Measurements from ENCODE around the gene DSE. TPM values are rescaled to one million over a fixed set of nuclear protein-coding genes. Genes with fewer than 3 reads are reported as not detected.

The DSE gene
- total RNA-seq, 3 donors from 2014 or later, result 2.0 to 4.7 (median 3.4) TPM

DNA sequence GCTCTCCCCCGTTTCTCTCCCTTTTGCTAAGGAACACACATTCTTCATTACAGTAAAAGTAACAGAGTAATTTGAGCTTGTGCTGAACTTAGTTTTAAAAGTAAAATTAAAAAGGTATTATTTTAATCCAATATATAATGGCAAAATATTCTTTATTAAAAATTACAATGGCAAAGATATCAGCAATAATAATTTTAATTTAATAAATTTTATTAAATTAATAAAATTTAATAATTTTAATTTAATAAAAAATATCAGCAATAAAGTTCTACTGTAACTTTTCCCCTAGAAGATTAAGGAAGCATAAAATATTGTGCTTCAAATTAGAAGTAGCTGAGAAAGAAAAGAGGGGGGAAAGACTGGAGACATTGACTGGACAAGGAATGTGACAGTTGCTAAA is 32.5 kb downstream of the DSE start:
- Mint-ChIP-seq H3K36me3 (ENCODE audit: insufficient read depth) (no peaks in the 10 kb centered on the region), H3K4me1 (ENCODE audit: low read depth) (no peaks in the 10 kb centered on the region), H3K9me3 (no peaks in the 10 kb centered on the region), H3K27me3 (ENCODE audit: low read depth) (no peaks in the 10 kb centered on the region), H3K4me3 (no peak overlapping the region)
- DNase-seq, result no peak
- ATAC-seq, result no peak

DNA sequence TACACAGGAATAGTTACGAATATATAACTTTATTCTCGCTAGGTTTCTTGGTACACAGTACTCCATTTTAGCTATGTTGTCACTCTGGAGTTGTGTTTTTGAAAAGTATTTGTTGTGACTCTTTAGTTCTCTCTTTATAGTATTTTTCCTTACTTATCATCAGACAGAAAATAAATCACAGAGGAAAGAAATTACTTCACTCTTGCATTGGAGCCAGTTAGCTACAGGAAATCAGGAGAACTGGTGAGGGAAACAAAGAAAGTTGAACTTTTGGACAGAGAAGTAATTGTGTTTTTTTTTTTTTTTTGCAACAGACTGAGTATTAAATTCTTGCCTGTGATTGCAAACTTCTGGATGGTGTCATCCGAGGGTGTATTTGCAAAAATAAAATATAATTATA is 33.9 kb downstream of the DSE start:
- no peak for ATAC-seq
- Mint-ChIP-seq H3K9me3 (no peaks in the 10 kb centered on the region), H3K4me1 (ENCODE audit: low read depth) (peaks cover 2% of the 10 kb centered on the region), H3K27me3 (ENCODE audit: low read depth) (no peaks in the 10 kb centered on the region), H3K36me3 (ENCODE audit: insufficient read depth) (peaks cover 2% of the 10 kb centered on the region), H3K4me3 (no peak overlapping the region)
- DNase-seq, result no peak

DNA sequence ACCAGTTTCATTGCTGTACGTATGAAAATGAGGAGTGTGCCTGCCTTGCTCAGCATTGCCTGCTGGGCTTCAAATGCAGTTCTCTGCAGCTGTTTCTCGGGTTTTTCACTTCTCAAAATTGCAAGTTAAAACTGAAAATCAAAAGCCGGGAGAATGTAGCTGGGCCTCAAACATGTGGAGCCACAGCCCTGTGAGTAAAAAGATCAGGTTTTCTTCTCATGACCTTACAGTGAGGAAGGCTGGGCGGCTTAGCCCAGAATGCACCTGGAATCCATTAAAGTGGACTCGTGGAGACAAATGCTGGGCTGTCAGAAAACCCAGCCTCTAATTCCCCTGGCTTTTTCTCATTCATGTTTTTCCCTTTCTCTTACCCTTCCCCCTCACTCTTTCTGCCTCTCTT is 34.4 kb downstream of the DSE start:
- ATAC-seq (no peak), DNase-seq (no peak)
- Mint-ChIP-seq H3K27me3 (ENCODE audit: low read depth) (no peaks in the 10 kb centered on the region), H3K9me3 (no peaks in the 10 kb centered on the region), H3K4me3 (no peak overlapping the region), H3K4me1 (ENCODE audit: low read depth) (peaks cover 3% of the 10 kb centered on the region), H3K36me3 (ENCODE audit: insufficient read depth) (peaks cover 2% of the 10 kb centered on the region)

DNA sequence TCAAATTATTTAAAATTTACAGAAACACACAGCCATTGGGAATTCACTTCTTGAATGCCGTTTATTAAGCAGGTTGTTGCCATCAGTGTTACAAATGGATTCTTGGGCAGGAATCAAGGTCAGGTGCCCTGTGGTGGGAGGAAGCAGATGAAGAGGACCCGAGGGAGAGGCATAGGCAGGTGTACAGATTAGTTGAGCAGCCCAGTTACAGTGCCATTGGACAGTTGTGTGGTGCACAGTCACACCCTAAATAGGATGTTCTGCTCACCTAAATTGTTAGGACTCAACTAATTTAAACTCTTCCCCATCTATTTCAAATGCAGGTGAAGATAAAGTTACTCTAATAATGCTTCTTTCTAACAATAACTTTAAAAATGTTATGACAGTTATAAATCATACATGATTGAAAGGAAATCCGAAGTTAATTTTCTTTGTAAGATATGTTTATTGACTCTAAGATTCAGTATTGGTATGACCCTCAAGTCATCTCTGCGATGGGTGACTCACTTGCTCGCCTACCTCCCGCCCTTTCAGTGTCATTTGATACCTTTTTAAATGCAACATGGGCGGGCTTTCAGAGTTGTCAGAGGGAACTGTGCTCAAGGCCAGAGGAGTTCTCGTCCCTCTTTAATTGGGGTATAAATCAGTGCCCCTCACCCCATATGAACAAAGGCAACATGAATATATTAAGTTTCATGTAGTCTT is 35.1 kb downstream of the DSE start:
- peaks cover 3% of the 10 kb centered on the region for H3K4me1 Mint-ChIP-seq (ENCODE audit: low read depth)
- H3K27me3 Mint-ChIP-seq (ENCODE audit: low read depth), result no peaks in the 10 kb centered on the region
- H3K4me3 Mint-ChIP-seq, result no peak overlapping the region
- no peaks in the 10 kb centered on the region for H3K9me3 Mint-ChIP-seq
- DNase-seq (no peak), ATAC-seq (no peak)
- peaks cover 2% of the 10 kb centered on the region for H3K36me3 Mint-ChIP-seq (ENCODE audit: insufficient read depth)

DNA sequence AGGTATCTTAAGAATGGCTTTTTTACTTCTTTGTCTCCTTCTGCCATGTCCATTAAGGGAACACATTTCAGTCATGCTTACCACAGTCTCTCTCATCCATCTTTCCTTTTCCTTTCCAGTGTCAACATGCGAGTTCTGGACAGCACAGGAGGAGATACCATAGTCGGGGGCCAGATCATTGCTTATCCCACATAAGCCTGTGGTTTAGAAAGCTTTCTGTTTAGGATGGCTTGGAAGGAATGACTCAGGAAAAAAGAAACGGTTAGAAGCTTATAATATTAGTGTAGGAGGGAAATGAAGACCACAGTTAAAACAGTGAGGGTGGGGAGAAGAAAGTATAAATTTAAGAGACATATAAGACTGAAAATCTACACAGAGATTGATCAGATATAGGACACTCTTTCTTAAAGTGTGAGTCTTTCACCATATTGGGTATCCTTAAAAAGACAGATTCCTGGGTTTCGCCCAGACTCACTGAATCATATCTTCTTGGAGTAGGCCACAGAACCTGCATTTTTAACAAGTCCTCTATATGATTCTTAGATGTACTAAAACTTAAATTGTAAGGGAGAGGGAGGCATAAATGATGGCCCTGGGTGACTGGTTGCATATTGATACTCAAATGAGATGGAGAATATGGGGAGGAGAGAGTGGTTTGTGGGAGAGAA is 36.1 kb downstream of the DSE start:
- ATAC-seq (no peak), DNase-seq (no peak)
- no peaks in the 10 kb centered on the region for H3K27me3 Mint-ChIP-seq (ENCODE audit: low read depth)
- no peak overlapping the region for H3K4me3 Mint-ChIP-seq
- peaks cover 3% of the 10 kb centered on the region for H3K4me1 Mint-ChIP-seq (ENCODE audit: low read depth)
- H3K36me3 Mint-ChIP-seq (ENCODE audit: insufficient read depth), result peaks cover 2% of the 10 kb centered on the region
- no peaks in the 10 kb centered on the region for H3K9me3 Mint-ChIP-seq

DNA sequence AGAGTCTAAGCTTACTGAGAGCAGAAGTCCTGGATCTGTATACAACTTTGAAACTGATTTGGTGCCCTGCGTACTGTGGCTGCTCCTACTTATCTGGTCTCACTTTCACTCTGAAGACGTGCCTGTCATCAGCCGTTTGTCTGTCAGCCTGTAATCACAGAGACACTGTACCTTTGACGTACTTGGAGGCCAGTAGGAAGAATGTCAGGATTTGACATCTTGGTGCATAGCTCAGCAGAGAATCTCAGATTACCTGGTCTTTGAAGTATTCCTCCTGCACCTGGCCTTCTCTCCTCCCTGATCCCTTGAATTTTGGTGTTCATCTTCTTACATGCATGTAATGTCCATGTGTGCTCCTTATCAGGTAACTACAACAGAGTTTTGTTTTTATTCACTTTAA is 37.7 kb downstream of the DSE start:
- Mint-ChIP-seq H3K9me3 (no peaks in the 10 kb centered on the region), H3K27me3 (ENCODE audit: low read depth) (no peaks in the 10 kb centered on the region), H3K36me3 (ENCODE audit: insufficient read depth) (peaks cover 2% of the 10 kb centered on the region), H3K4me1 (ENCODE audit: low read depth) (peaks cover 5% of the 10 kb centered on the region), H3K4me3 (no peak overlapping the region)
- DNase-seq (no peak), ATAC-seq (no peak)

DNA sequence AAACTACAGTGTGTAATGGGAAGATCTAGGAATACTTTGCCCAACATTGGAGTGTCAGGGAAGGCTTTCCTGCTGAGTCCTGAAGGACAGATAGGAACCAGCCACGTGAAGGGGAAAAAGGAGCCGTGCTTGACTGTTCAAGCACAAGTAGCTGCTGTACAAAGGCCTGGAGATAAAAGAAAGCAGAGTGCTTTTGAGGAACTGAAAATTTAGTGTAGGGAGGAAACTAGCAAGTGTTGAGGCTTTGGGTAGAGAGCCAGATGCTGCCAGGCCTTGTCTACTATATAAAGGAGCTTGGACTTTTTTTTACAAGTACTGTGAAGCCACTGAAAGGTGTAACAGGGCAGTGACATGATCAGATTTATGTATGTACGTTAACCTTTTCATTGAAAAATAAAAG is 39.0 kb downstream of the DSE start:
- Mint-ChIP-seq H3K27me3 (ENCODE audit: low read depth) (peaks cover 2% of the 10 kb centered on the region), H3K36me3 (ENCODE audit: insufficient read depth) (peaks cover 2% of the 10 kb centered on the region), H3K4me3 (no peak overlapping the region), H3K4me1 (ENCODE audit: low read depth) (peaks cover 5% of the 10 kb centered on the region), H3K9me3 (no peaks in the 10 kb centered on the region)
- DNase-seq, result no peak
- no peak for ATAC-seq

DNA sequence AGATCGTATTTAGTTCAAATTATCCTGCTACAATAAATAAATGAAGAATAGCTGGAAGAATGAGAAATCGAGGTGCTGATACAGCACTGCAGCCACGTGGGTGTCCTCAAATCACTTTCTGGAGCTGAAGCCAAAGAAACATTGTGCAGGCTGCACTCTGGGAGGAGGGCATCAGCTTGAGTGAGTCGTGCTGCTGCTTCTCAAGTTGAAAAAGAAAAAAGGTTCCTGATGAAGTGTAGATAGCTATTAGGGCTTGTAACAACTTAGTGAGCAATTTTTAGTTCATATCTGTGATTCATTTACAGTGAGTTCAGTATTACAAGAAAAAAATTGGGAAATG is 40.5 kb downstream of the DSE start:
- Mint-ChIP-seq H3K4me1 (ENCODE audit: low read depth) (peaks cover 5% of the 10 kb centered on the region), H3K27me3 (ENCODE audit: low read depth) (peaks cover 2% of the 10 kb centered on the region), H3K4me3 (no peak overlapping the region), H3K9me3 (no peaks in the 10 kb centered on the region), H3K36me3 (ENCODE audit: insufficient read depth) (peaks cover 2% of the 10 kb centered on the region)
- no peak for DNase-seq
- ATAC-seq, result no peak

DNA sequence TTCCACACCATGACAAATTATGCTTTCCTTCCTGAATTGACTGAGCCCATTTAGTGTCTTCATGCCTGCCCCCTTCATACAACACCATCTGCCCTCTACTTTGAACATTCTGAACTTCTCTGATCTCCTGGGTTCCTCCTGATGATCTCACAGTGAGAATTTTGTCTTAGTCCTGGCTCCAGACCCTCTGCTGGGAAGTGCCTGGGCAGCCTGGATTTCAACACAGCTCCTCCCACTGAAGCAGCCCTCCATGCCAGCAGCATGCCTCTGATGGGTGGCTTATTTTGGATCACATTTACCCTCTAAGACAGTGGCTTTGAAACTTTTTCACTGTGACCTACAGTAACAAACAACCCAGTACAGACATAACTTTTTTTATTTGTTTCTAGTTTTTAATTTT is 41.5 kb downstream of the DSE start:
- peaks cover 2% of the 10 kb centered on the region for H3K36me3 Mint-ChIP-seq (ENCODE audit: insufficient read depth)
- peaks cover 5% of the 10 kb centered on the region for H3K4me1 Mint-ChIP-seq (ENCODE audit: low read depth)
- peaks cover 2% of the 10 kb centered on the region for H3K27me3 Mint-ChIP-seq (ENCODE audit: low read depth)
- H3K9me3 Mint-ChIP-seq, result no peaks in the 10 kb centered on the region
- H3K4me3 Mint-ChIP-seq, result no peak overlapping the region
- ATAC-seq (no peak), DNase-seq (no peak)

DNA sequence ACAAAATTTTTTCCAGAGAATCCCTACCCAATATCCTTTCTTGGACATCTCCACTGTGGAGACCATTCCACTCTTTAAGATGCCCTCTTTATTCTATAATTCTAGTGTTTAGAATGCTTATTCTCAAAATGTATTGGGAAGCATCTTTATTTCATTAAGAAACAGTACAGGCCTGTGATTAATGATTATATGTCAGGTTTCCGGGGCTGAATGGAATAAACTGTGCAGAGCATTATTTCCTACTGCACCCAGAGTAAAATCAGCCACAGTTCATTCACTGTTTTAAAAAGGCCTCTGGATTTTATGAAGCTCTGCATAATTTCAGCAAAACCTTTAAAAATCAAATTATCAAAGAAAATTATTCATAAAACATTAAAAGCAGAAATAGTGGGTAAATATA is 42.6 kb downstream of the DSE start:
- peaks cover 2% of the 10 kb centered on the region for H3K27me3 Mint-ChIP-seq (ENCODE audit: low read depth)
- H3K4me3 Mint-ChIP-seq, result no peak overlapping the region
- ATAC-seq (no peak), DNase-seq (no peak)
- no peaks in the 10 kb centered on the region for H3K9me3 Mint-ChIP-seq
- peaks cover 5% of the 10 kb centered on the region for H3K4me1 Mint-ChIP-seq (ENCODE audit: low read depth)
- H3K36me3 Mint-ChIP-seq (ENCODE audit: insufficient read depth), result peaks cover 2% of the 10 kb centered on the region

DNA sequence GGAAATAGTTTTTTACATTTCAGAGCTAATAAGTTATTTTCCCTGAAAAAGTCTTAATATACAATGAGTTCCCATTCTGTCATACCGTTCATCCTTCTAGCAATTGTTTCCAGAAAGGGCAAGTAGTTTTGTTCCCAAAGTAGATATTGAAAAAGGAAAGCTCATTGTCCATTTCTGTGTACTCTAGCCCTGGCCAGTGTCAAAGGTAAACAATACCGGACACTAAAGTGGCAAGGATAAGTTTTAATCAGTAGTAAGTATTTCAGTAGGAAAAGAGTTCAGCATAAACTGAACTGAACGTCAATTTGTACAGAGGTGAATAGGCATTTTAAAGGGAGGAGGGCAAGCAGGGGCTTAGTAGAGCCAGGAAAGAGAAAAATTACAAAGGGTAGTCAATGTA is 46.9 kb downstream of the DSE start:
- Mint-ChIP-seq H3K4me1 (ENCODE audit: low read depth) (no peaks in the 10 kb centered on the region), H3K36me3 (ENCODE audit: insufficient read depth) (no peaks in the 10 kb centered on the region), H3K4me3 (no peak overlapping the region), H3K27me3 (ENCODE audit: low read depth) (peaks cover 2% of the 10 kb centered on the region), H3K9me3 (no peaks in the 10 kb centered on the region)
- DNase-seq (no peak), ATAC-seq (no peak)

DNA sequence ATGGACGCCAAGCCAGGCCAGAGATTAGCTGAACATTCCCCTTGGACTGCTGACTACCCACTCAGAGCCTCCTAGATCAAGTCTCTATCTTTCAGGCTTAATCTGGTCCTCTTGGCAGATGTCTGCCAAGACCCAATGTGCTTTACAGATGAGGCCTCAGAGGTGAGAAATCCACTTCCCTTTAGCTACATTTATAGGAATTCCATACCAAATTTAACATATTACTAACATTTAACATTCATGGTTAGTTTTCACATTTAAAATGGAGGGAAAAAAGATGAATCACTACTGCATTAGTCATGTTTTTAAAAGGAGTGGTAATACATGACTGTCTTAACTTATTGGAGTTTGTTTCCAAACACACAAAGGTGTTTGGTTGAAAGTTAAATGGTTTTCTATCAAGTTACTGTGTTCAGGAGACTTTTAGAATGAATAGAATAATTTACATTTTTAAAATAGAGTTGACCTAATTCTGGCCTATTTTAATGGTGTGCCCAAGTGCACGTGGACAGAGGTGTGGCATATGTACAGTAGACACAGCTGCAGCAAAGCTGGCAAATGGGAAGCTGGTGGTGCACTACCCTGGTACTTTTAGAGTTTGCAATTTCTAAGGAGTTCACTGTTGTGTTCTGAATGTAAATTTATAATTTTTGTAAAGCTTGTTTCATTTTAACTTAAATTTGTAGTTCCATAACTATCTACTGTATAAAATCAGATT is 48.5 kb downstream of the DSE start:
- Mint-ChIP-seq H3K4me1 (ENCODE audit: low read depth) (no peaks in the 10 kb centered on the region), H3K9me3 (no peaks in the 10 kb centered on the region), H3K36me3 (ENCODE audit: insufficient read depth) (no peaks in the 10 kb centered on the region), H3K27me3 (ENCODE audit: low read depth) (no peaks in the 10 kb centered on the region), H3K4me3 (no peak overlapping the region)
- ATAC-seq (peak in 1 of 2 donors; percentile 46), DNase-seq (no peak)

DNA sequence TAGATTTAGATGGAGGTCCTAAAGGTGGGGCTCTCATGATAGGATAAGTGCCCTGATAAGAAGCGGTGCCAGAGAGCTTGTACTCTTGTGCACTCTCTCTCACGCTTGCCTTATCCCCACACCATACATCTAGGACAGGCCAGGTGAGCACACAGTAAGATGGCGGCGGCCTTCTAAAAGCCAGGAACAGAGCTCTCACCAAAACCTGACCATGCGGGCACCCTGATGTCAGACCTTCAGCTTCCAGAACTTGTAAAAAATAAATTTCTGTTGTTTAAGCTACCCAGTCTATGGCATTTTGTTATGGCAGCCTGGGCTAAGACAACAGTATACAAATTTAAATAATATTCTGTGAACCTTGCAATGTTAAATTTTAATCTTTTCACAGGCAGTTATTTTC is 49.6 kb downstream of the DSE start:
- H3K4me1 Mint-ChIP-seq (ENCODE audit: low read depth), result no peaks in the 10 kb centered on the region
- no peak overlapping the region for H3K4me3 Mint-ChIP-seq
- ATAC-seq (no peak), DNase-seq (no peak)
- H3K36me3 Mint-ChIP-seq (ENCODE audit: insufficient read depth), result no peaks in the 10 kb centered on the region
- no peaks in the 10 kb centered on the region for H3K9me3 Mint-ChIP-seq
- no peaks in the 10 kb centered on the region for H3K27me3 Mint-ChIP-seq (ENCODE audit: low read depth)

DNA sequence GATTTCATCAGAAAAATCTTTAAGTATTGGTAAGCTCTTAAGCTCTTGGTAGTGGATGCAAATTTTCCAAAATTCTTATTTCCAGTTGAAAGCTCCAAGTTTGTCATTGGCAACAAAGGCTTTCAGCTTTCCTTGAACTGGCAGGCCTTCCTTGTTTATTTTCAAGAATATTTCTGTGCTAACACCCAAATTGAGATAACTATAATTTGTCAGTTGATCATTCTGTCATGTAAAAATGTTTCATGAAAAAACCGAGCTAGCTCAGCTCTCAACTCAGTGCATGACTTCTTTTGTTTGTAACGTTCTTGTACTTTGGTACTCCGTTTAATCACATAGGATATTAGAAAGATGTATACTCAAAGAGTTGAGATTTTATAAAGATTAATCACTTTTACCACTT is 51.5 kb downstream of the DSE start:
- Mint-ChIP-seq H3K9me3 (no peaks in the 10 kb centered on the region), H3K4me1 (ENCODE audit: low read depth) (no peaks in the 10 kb centered on the region), H3K36me3 (ENCODE audit: insufficient read depth) (no peaks in the 10 kb centered on the region), H3K27me3 (ENCODE audit: low read depth) (no peaks in the 10 kb centered on the region), H3K4me3 (no peak overlapping the region)
- ATAC-seq, result no peak
- no peak for DNase-seq

DNA sequence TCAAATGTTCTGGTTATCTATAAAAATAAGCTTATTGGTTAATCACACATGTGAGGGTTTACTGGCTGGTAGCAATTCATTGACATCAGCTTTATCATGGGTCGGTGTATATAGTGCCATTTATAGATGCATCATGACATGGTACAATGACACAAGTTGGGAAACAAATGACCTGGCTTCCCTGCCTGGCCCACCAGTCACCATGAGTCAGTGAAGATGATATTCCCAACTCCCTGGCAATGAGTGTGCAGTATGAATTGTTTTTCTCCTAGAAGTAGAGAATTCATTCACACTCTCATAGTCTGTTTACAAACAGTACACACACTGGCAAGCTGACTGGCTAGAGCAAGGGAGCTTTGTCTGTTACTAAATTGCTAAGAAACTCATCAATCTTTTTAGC is 53.3 kb downstream of the DSE start:
- Mint-ChIP-seq H3K4me3 (no peak overlapping the region), H3K27me3 (ENCODE audit: low read depth) (no peaks in the 10 kb centered on the region), H3K9me3 (no peaks in the 10 kb centered on the region), H3K4me1 (ENCODE audit: low read depth) (no peaks in the 10 kb centered on the region), H3K36me3 (ENCODE audit: insufficient read depth) (no peaks in the 10 kb centered on the region)
- ATAC-seq, result no peak
- DNase-seq, result no peak
